HepG2 (cell line): Measurements from ENCODE around the gene RAB14. TPM values are rescaled to one million over a fixed set of nuclear protein-coding genes. Genes with fewer than 3 reads are reported as not detected.

Experiments
- ATAC-seq: fragments of 200-7000 bp; cut with Tn5 transposase; 3 replicates; pipeline ENCODE4 v1.9.1; 2020; ENCODE audit warnings: mild to moderate bottlenecking, moderate library complexity
- BruUV-seq: library from RNA; stranded (reverse); fragments of 400-500 nt; replicated peaks from 2 replicates; lab custom pipeline; 2021; lab: Mats Ljungman, UMichigan
- CTCF ChIA-PET: fragments of 300-600 bp; formaldehyde crosslinking; extraction: SDS; loops from one replicate; lab custom pipeline; 2021; ENCODE audit warnings: low total read pairs, inconsistent platforms, low intra/inter-chr PET ratio; lab: Yijun Ruan, JAX
- POLR2A ChIA-PET: fragments of 350-600 bp; sonication (Branson Sonifier 250); formaldehyde crosslinking; loops from one replicate; lab custom pipeline; 2020; ENCODE audit warnings: antibody characterized with exemption, inconsistent platforms; lab: Yijun Ruan, JAX
- DNase-seq: peaks from one replicate; pipeline ENCODE4 v3.0.0-alpha.2; 2015; ENCODE audit warnings: low spot score
- FAIRE-seq: peaks from 3 replicates; lab custom pipeline; 2011; peaks lifted over from hg19 to GRCh38; lab: Jason Lieb, UNC
- H2AFZ ChIP-seq: one replicate; pipeline ENCODE4 v1.6.1; 2011; ENCODE audit warnings: low read length, inconsistent platforms
- H3K27ac ChIP-seq: fragments of 300-600 bp; 3 replicates; pipeline ENCODE4 v1.8.0; 2011; ENCODE audit warnings: mixed run types, mild to moderate bottlenecking, mixed read lengths, low read length, inconsistent platforms; ENCODE audit not compliant: insufficient read depth; ENCODE audit errors: extremely low read length
- H3K27me3 ChIP-seq, 2 experiments: fragments of 200-600 bp in 1 of 2; 2 replicates in 1 of 2; 3 replicates in 1 of 2; pipeline versions ENCODE4 v1.6.0 to v1.8.0; 2011; ENCODE audit warnings: low read length in 2 of 2, mild to moderate bottlenecking in 2 of 2, moderate library complexity in 2 of 2, inconsistent platforms in 1 of 2; ENCODE audit not compliant: insufficient read depth in 2 of 2, control insufficient read depth in 1 of 2
- H3K36me3 ChIP-seq, 2 experiments: fragments of 200-600 bp in 1 of 2; replicated peaks in 1 of 2; 2 replicates in 1 of 2; 3 replicates in 1 of 2; pipeline versions ENCODE4 v1.5.1 to v1.8.0; 2011; ENCODE audit warnings: low read length in 2 of 2, inconsistent platforms in 1 of 2; ENCODE audit not compliant: insufficient read depth in 2 of 2, control insufficient read depth in 1 of 2
- H3K4me1 ChIP-seq: 2 replicates; pipeline ENCODE4 v1.5.1; 2012; ENCODE audit warnings: low read length, inconsistent platforms; ENCODE audit not compliant: insufficient read depth
- H3K4me2 ChIP-seq: 2 replicates; pipeline ENCODE4 v1.6.0; 2011; ENCODE audit warnings: low read depth, low read length, inconsistent platforms
- H3K4me3 ChIP-seq, 3 experiments: fragments of 200-600 bp in 1 of 3; sonication (generic), shearing (Covaris generic) in 1 of 3; replicated peaks in 1 of 3; 2 replicates each; pipeline ENCODE4 v1.5.1; 2011 to 2016; ENCODE audit warnings: low read length in 3 of 3, inconsistent platforms in 2 of 3, low read depth in 2 of 3, mild to moderate bottlenecking in 2 of 3, control low read depth in 1 of 3, mixed read lengths in 1 of 3; ENCODE audit not compliant: insufficient read depth in 1 of 3
- H3K79me2 ChIP-seq: one replicate; pipeline ENCODE4 v1.6.1; 2011; ENCODE audit warnings: low read length, inconsistent platforms; ENCODE audit not compliant: insufficient read depth
- H3K9ac ChIP-seq: 2 replicates; pipeline ENCODE4 v1.6.0; 2011; ENCODE audit warnings: mild to moderate bottlenecking, low read depth, low read length, inconsistent platforms; ENCODE audit not compliant: insufficient read depth
- H3K9me3 ChIP-seq: 2 replicates; pipeline ENCODE4 v1.5.1; 2012; ENCODE audit warnings: mild to moderate bottlenecking, low read length
- H4K20me1 ChIP-seq: 2 replicates; pipeline ENCODE4 v1.6.0; 2011; ENCODE audit warnings: inconsistent platforms, mild to moderate bottlenecking, low read length, moderate library complexity; ENCODE audit not compliant: insufficient read depth
- ARHGAP35 ChIP-seq: sonication (generic); formaldehyde crosslinking; IDR thresholded peaks from 2 replicates; pipeline ENCODE4 v1.9.0; 2022; ENCODE audit warnings: mild to moderate bottlenecking, inconsistent platforms, moderate library complexity, missing genetic modification reagents, borderline replicate concordance
- NR2F2 ChIP-seq: IDR thresholded peaks from 2 replicates; pipeline ENCODE4 v1.6.1; 2012; ENCODE audit warnings: low read depth, inconsistent platforms, borderline replicate concordance
- SOX13 ChIP-seq, 3 experiments: fragments of 450-650 bp in 1 of 3; sonication (generic) in 1 of 3; formaldehyde crosslinking in 1 of 3; IDR thresholded peaks in 2 of 3; conservative IDR thresholded peaks in 1 of 3; 2 replicates each; pipeline versions ENCODE4 v1.5.0 to v1.6.1; 2016 to 2020; ENCODE audit warnings: antibody characterized with exemption in 1 of 3, mild to moderate bottlenecking in 1 of 3, missing compliant biosample characterization in 1 of 3, missing genetic modification reagents in 1 of 3, moderate library complexity in 1 of 3
- TCF7L2 ChIP-seq: IDR thresholded peaks from 2 replicates; pipeline ENCODE4 v1.6.1; 2011; ENCODE audit warnings: mild to moderate bottlenecking, low read depth, low read length, moderate library complexity
- TMF1 ChIP-seq: sonication (generic); formaldehyde crosslinking; IDR thresholded peaks from 2 replicates; pipeline ENCODE4 v1.8.1; 2022; ENCODE audit warnings: low read depth, missing genetic modification reagents
- ZBTB7B ChIP-seq: sonication (generic); formaldehyde crosslinking; IDR thresholded peaks from 2 replicates; pipeline ENCODE4 v1.4.0; 2020; ENCODE audit warnings: missing genetic modification reagents
- ZFX ChIP-seq: sonication (generic); formaldehyde crosslinking; IDR thresholded peaks from 2 replicates; pipeline ENCODE4 v1.4.0; 2020; ENCODE audit warnings: mild to moderate bottlenecking, low read depth, missing genetic modification reagents, moderate library complexity
- ZNF33B ChIP-seq: sonication (generic); formaldehyde crosslinking; IDR thresholded peaks from 2 replicates; pipeline ENCODE4 v1.5.1; 2020; ENCODE audit warnings: mild to moderate bottlenecking, missing genetic modification reagents
- ZNF839 ChIP-seq: sonication (generic); formaldehyde crosslinking; IDR thresholded peaks from 2 replicates; pipeline ENCODE4 v1.4.0; 2020; ENCODE audit warnings: missing genetic modification reagents, mild to moderate bottlenecking, borderline replicate concordance
- WGBS: methylation state at CpG from one replicate; pipeline ENCODE4 v1.1.6; 2017; ENCODE audit warnings: low lambda C conversion rate; 5-methylcytosine and 5-hydroxymethylcytosine counted together
- in situ Hi-C: cut with HindIII; loops from 2 replicates; pipeline ENCODE4 v1.10.0; 2017; ENCODE audit warnings: low pct_unique_long_range_greater_than_20kb; ENCODE audit not compliant: extremely low pct_ligation_motif_present
- intact Hi-C: fragments of 100-400 bp; cut with micrococcal nuclease; formaldehyde crosslinking; loops from one replicate; pipeline ENCODE4 v1.10.0; 2022; ENCODE audit not compliant: unreplicated experiment
- polyA plus RNA-seq, 8 experiments: library from polyadenylated mRNA; depleted of rRNA in 3 of 8; stranded (reverse) in 7 of 8; unstranded in 1 of 8; fragments of >200 nt; fragmentation: Illumina TruSeq in 4 of 8; extraction: Trizol in 4 of 8; gene quantifications; 2 replicates each; pipeline versions ENCODE4 v1.2.1 to v1.2.3, GENCODE V29; 2011 to 2016; ENCODE audit warnings: low read depth in 4 of 8, missing spikeins in 1 of 8, mixed read lengths in 1 of 8; ENCODE audit not compliant: insufficient read depth in 1 of 8
- total RNA-seq, 5 experiments: library from RNA; depleted of rRNA; stranded (reverse); fragments of >200 nt; fragmentation: Illumina TruSeq; extraction: Trizol; gene quantifications; 2 replicates each; pipeline ENCODE4 v1.2.3, GENCODE V29; 2016; ENCODE audit warnings: low read depth in 1 of 5
- TF ChIP-seq, protein P1 (sequence below): sonication (generic); formaldehyde crosslinking; conservative IDR thresholded peaks from 2 replicates; pipeline ENCODE4 v1.4.0; 2020; ENCODE audit warnings: missing genetic modification reagents
- TF ChIP-seq, protein P2 (sequence below): sonication (generic); formaldehyde crosslinking; IDR thresholded peaks from 2 replicates; pipeline ENCODE4 v1.5.0; 2020; ENCODE audit warnings: missing genetic modification reagents
- TF ChIP-seq, protein P3 (sequence below): sonication (generic); formaldehyde crosslinking; conservative IDR thresholded peaks from 2 replicates; pipeline ENCODE4 v1.4.0; 2020; ENCODE audit warnings: missing genetic modification reagents

Gene RAB14
- total and polyA plus RNA-seq, 2 of the 13 experiments (the other 11 are each of a cell fraction or from before 2014, with no cell fraction given), result 17.4 to 19.3 TPM

DNA sequence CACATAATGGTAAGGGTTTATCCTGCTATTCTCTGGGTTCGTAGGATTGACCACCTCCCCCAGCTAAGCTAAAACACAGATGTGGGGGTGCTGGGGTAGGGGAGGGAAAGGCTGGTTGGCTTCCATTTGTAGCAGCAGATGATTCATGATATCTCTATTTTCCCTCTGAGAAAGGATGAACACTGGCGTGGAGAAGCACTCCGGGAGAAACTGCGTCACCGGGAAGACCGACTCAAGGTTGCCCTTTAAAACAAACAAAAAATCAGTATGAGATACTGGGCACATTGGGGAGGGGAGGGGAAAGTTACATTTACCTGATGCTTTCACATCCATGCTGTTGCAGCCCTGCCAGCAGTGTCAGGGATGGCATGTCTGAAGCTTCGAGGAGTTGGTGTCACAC is 28.2 kb downstream of the RAB14 start:
- H2AFZ ChIP-seq, result no peak overlapping the region

DNA sequence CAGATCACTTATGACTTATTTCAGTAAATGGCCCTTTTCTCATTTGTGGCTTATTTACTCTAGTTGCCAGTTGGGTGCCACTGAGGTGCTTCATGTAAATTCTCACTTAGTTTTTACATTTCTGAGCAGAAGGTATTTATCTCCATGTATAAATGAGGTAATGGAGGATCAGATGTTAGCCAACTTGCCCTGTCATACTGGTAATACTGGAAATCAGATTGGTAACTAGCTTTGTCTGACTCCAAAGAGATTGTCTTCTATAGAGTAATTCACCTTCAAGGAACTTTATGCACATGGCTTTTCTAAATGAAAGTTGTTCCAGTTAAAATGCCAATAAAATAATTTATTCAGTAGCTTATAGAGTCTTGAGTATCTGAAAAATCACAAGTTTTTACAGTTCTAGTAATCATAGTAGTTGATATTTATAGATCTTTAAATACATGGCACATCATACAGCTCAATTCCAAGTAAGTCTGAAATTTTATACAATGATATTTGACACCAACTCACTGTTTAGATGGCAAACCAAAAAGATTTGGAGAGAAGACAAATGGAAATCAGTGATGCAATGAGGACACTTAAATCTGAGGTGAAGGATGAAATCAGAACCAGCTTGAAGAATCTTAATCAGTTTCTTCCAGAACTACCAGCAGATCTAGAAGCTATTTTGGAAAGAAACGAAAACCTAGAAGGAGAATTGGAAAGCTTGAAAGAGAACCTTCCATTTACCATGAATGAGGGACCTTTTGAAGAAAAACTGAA is 28.8 kb downstream of the RAB14 start:
- no peaks in the 10 kb centered on the region for H3K9me3 ChIP-seq
- H3K4me1 ChIP-seq, result peaks cover 2% of the 10 kb centered on the region; the same call in 1 of the 2 replicates
- BruUV-seq, result no TSS peak
- peaks cover 5 to 36% of the 10 kb centered on the region in 2 experiments; a peak in 4 of 5 replicates for H3K36me3 ChIP-seq
- no peaks in the 10 kb centered on the region for H3K79me2 ChIP-seq
- in situ Hi-C loops (no loop called here), intact Hi-C loops (no loop called here)
- WGBS, result 97% methylated on average over 1 of the region's 1 CpG
- FAIRE-seq (no peak), ATAC-seq (no peak), DNase-seq (no peak)
- H2AFZ ChIP-seq, result no peak overlapping the region
- H3K4me3 ChIP-seq, result no peak overlapping the region
- no peak overlapping the region for H3K4me2 ChIP-seq
- H3K9ac ChIP-seq, result no peak overlapping the region
- H4K20me1 ChIP-seq, result no peaks in the 10 kb centered on the region
- POLR2A ChIA-PET, result no interaction called here
- H3K27me3 ChIP-seq, result no peaks in the 10 kb centered on the region
- CTCF ChIA-PET, result no interaction called here
- no peak overlapping the region for H3K27ac ChIP-seq
- TF ChIP-seq ZNF839 (CRISPR knock-in tag) (no peak), ZNF33B (CRISPR knock-in tag) (no peak), ARHGAP35 (no peak), TMF1 (CRISPR knock-in tag) (no peak), TCF7L2 (no peak), ZBTB7B (CRISPR knock-in tag) (no peak), ZFX (no peak), SOX13 (IDR thresholded peaks at IDR 0.05) (no peak), SOX13 (CRISPR knock-in tag; conservative IDR thresholded peaks at IDR 0.05 in 1 of 2, IDR thresholded peaks at IDR 0.05 in 1 of 2) (no peak)
- TF ChIP-seq, protein P1, sequence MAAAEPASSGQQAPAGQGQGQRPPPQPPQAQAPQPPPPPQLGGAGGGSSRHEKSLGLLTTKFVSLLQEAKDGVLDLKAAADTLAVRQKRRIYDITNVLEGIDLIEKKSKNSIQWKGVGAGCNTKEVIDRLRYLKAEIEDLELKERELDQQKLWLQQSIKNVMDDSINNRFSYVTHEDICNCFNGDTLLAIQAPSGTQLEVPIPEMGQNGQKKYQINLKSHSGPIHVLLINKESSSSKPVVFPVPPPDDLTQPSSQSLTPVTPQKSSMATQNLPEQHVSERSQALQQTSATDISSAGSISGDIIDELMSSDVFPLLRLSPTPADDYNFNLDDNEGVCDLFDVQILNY, result no peak
- TF ChIP-seq, protein P2, sequence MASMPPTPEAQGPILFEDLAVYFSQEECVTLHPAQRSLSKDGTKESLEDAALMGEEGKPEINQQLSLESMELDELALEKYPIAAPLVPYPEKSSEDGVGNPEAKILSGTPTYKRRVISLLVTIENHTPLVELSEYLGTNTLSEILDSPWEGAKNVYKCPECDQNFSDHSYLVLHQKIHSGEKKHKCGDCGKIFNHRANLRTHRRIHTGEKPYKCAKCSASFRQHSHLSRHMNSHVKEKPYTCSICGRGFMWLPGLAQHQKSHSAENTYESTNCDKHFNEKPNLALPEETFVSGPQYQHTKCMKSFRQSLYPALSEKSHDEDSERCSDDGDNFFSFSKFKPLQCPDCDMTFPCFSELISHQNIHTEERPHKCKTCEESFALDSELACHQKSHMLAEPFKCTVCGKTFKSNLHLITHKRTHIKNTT, result no peak

More for the DNA sequence above, 28.2 kb downstream of the RAB14 start:
- H3K27me3 ChIP-seq, result no peaks in the 10 kb centered on the region
- peaks cover 8% of the 10 kb centered on the region for H3K4me1 ChIP-seq
- H3K79me2 ChIP-seq, result no peaks in the 10 kb centered on the region
- no peak overlapping the region for H3K9ac ChIP-seq
- TF ChIP-seq NR2F2, result no peak
- TF ChIP-seq, protein P3, sequence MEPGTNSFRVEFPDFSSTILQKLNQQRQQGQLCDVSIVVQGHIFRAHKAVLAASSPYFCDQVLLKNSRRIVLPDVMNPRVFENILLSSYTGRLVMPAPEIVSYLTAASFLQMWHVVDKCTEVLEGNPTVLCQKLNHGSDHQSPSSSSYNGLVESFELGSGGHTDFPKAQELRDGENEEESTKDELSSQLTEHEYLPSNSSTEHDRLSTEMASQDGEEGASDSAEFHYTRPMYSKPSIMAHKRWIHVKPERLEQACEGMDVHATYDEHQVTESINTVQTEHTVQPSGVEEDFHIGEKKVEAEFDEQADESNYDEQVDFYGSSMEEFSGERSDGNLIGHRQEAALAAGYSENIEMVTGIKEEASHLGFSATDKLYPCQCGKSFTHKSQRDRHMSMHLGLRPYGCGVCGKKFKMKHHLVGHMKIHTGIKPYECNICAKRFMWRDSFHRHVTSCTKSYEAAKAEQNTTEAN, result no peak
- TF ChIP-seq, all 625 proteins: peak for 0
- H3K27ac ChIP-seq, result no peak overlapping the region
- no peak overlapping the region for H3K4me3 ChIP-seq
- DNase-seq (no peak), ATAC-seq (no peak), FAIRE-seq (no peak)
- H3K9me3 ChIP-seq, result no peaks in the 10 kb centered on the region
- ChIA-PET POLR2A (no interaction called here), CTCF (no interaction called here)
- BruUV-seq, result no TSS peak
- H4K20me1 ChIP-seq, result no peaks in the 10 kb centered on the region
- in situ Hi-C loops (no loop called here), intact Hi-C loops (no loop called here)
- H3K4me2 ChIP-seq, result no peak overlapping the region
- 98% methylated on average over 7 of the region's 7 CpGs for WGBS
- peaks cover 5 to 35% of the 10 kb centered on the region in 2 experiments; a peak in 4 of 5 replicates for H3K36me3 ChIP-seq
